GM21576 (cell line): Measurements from ENCODE around the gene ZNF860.
"Not testable (repeated sequence)": the region's sequence is repeated elsewhere in the genome, so short reads cannot be mapped to it uniquely, and the experiment has no call there.

Experiments
- ATAC-seq: cut with Tn5 transposase; IDR thresholded peaks from one replicate; pipeline ENCODE4 v1.9.1; 2021; ENCODE audit warnings: mild to moderate bottlenecking, moderate library complexity; ENCODE audit not compliant: unreplicated experiment

Gene ZNF860

DNA sequence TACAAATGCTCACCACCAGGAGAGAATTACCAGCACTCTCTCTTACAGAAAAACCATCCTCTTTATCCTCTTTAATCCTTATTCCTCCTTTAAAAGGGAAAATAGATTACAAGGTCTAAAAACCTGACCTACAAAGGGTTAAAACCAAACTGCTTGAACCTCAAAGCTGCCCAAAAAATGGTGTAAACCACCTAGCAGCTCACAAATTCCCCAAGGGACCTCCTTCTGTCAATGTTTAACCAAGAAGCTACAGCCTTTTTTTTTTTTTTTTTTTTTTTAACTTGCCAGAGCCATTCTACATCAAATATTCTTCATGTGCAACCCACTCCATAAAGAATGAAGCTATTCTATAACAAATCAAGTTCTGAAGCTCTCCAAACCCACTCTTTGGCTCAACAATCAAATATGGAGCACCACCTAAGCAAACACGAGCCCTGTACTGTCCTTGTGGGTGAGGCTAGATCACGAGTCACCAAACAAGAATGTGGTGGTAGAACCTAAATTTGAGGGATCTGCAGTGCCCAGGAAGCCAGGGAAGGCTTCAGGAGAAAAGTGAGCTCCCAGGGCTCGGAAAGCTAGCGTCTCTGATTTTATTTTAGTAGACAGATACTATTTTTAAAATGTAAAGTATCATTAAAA is 20.6 kb upstream of the ZNF860 start:
- no peak for ATAC-seq

DNA sequence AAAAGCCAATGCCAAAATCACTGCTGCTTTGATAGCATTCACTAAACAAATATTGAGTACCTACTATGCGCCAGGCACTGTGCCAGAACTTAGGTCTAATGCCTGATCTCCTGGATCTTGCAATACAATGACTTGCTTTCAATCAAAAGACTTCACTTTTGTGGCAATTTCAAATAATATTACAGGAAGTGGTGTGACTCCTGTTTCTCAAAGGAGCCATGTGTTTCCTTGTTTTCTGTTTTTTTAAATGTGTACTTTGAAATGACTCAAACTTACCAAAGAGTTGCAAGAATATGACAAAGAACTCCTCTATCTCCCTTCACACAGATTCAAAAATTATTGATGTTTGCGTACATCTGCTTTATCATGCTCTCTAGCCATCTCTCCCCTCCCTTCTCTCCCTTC is 18.7 kb upstream of the ZNF860 start:
- no peak for ATAC-seq

DNA sequence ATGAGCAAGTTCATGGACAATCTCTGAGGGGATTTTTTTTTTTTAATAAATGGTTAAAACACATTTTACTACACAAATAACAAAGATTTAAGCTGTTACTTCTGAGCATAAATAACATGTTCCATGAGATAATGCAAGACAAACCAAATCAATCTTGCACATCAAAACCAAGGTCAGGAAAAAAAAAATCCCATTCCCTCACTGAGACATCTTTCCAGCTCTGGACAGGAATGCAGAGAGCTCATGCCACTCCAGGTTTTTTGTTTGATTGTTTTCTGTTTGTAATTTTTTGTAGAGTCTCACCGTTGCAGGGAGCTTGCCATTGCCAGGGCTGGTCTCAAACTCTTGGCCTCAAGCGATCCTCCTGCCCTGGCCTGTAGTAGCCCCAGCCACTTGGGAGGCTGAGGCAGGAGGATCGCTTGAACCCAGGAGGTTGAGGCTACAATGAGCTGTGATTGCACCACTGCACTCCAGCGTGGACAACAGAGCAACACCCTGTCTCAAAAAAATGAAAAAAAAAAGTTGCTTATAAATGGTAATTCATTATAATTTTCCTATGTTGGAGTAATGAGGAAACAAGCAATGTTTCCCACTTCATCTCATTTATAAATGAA is 14.5 kb upstream of the ZNF860 start:
- ATAC-seq: no peak

DNA sequence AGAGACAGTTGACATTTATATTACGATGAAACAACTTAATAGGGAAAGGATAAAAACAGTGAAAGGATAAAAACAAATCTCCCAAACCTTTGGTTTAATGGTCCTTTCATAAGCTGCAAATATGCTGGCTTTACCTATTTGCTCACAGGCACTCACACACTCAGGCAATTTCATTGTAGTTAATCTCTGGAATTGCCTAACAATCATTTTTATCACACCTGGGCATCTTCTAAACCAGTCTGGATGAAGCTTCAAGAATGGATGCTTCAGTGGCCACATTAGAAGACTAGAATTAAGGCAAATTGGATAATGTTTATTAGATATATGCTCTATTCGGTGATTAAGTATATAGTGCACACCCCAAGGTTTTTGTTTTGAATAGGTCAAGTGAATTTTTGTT is 14.0 kb upstream of the ZNF860 start:
- ATAC-seq: no peak

DNA sequence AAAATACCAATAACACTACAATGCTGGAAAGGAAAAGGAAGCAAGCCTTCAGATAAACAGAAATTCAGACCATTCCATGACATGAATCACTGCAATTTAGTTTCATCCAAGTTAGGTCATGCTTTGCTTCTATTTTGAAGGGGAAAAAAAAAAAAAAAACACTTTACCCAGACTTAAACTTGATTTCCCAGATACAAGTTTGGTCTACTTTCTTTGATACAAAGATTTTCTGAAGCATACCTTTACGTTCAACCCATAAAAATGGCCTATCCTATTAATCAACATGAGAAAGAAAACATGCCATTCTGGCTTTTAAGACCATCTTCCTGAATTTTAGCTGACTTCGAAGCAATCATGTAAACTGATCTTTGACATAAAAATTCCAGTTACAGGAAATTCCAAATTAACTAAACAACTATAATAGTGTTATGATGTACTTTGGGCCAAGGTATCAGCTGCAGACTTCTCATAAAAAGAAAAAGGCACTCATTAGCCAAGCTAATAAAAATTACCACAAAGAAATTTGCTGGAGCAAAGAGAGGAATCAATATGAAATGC is 13.1 kb upstream of the ZNF860 start:
- ATAC-seq: no peak

DNA sequence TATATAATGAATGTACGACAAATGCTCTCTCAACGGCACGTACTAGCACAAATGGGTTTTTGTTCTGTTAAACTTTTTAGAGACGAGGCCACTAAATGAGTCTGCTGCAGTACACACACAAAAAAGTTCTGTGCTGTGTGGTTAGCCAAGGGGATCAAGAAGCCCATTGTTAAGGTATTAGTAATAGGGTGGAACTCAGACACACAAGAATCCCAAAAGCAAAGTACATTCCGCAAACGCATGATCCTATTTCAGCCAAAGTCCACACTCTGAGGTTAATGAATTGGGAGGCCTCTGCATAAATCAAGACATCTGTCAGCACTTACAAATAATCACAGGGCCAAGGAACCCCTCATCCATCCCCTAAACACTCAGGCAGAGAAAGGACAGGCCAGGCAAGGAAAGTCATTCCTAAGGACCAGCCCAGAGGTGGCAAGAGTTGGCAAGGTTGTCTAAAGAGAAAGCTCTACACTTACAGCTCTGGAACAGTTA is 12.6 kb upstream of the ZNF860 start:
- ATAC-seq: no peak

DNA sequence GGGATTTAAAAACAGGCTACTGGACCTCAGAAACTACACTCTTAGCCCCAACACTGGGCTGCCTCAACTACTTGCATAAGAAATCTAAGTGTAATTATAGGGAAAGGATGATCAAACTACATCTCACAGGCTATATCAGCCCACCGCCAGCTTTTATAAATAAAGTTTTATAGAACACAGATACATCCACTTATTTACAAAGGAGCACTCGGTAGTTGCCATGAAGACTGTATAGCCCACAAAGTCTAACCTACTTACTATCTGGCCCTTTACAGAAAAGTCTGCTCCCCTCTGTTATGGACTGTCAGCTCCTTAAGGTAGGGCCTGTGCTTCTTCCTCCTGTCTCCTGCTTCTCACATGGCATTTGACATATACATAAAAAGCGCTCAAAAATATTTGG is 9.9 kb upstream of the ZNF860 start:
- no peak for ATAC-seq

DNA sequence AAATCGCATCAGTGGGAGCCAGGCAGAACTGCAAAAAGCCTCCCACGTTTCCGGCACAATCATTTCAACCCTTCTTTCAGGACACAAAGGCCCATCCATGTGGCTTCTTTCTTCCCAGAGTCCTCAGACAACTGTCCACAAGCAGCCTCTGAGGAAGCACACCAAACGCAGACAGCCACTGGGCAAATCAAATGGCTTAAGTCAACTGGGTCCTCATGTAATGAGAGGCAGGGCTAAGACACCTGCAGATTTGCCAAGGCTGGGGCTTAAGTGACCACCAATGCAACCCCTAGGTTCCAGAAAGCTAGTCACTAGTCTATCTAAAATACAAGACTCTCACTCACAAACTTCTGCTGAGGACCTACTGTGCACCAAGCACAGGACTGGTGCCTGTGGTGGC is 8.5 kb upstream of the ZNF860 start:
- ATAC-seq: no peak

DNA sequence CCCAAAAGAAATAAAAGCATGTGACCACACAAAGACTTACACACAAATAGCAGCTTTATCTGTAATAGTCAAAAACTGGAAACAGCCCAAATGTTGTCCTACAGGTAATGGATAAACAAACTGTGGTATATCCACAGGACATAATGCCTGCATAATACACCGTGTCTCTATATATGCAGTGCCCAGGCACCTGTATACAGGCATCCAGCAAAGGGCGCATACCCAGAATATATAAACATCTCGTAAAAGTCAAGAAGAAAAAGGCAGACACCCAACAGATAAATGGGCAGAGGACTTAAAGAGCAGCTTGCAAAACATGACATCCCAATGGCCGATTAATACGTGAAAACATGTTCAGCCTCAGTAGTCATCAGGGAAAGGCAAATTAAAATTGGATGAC is 7.7 kb upstream of the ZNF860 start:
- ATAC-seq: no peak

DNA sequence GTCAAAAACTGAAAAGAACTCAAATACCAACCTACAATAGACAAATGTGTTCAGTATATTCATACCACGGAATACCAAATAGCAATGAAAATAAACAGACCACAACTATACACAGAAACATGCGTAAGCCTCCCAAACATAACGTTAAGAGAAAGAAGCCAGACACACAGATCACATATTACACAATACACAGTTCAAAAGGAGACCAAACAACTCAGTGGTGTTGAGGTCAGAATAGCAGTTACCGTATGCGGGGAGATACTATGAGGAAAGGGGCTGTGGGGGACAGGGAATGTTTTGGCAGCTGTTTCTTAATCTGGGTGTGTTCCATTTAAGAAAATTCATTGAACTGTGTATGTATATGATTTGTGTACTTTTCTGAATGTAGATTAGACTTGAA is 7.1 kb upstream of the ZNF860 start:
- no peak for ATAC-seq

DNA sequence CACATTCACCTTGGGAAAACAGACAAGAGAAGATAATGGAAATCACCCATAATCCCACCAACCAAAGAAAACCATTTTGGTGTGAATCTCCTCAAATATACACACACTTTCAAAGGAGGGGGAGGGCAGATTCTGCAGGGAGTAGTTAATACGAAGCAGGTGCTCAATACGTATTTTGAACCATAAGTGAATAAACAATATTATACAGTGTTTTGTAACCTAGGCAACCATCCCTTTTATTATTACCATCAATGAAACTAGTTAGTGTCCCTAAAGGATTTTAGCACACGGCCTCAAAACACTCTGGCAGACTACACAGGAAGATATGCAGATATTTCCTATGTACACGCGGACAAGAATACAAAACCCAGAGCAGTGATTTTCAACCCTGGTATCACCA is 6.6 kb upstream of the ZNF860 start:
- no peak for ATAC-seq

DNA sequence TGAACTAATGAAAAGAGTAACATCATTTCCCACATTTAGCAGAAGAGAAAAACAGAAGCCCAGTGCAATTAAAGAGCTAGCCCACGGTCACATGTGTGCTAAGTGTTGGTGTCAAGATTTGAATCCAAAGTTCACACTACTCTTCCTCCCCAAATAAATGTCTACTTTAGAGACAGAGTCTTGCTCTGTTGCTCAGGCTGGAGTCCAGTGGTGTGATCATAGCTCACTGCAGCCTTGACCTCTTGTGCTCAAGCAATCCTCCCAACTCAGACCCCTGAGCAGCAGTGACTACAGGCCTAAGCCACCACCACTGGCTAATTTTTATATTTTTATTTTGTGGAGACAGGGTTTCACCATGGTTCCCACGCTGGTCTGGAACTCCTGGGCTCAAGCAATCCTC is 5.2 kb upstream of the ZNF860 start:
- no peak for ATAC-seq

DNA sequence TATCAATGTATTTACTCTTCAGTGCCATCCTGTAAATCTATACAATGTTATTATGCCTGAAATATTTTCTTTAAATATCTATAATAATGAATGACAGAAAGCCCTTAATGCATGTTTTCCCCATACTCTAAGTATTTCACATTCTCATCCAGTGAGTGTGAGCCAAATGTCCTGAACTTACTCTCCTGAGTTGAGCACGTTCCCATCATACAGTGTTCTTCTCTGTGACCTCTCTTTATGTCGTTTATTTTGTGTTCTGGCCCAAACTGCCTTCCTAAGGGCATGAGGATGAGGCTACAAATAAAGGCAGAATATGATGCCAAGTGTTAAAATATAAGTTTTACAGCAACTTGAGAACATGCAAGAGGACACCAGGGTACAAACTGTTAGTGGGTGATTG is 3.8 kb upstream of the ZNF860 start:
- ATAC-seq: no peak

DNA sequence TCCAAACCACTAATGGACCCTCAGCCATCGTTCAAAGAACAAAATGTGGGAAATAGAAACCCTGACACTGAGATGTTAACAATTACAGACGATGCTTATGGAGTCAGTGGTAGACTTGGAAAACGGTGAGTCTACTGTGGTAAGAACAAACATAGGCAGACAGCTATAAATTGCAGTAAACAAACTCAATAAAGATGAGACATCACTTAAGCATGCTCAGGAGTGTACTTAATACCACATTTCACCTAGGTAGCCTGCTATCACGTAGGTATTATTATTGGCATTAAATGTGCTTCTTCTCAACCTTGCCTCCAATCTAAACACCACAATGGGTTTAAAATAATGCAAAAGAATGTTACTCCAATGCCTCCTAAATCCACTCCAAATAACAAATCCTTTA is 3.0 kb upstream of the ZNF860 start:
- no peak for ATAC-seq

DNA sequence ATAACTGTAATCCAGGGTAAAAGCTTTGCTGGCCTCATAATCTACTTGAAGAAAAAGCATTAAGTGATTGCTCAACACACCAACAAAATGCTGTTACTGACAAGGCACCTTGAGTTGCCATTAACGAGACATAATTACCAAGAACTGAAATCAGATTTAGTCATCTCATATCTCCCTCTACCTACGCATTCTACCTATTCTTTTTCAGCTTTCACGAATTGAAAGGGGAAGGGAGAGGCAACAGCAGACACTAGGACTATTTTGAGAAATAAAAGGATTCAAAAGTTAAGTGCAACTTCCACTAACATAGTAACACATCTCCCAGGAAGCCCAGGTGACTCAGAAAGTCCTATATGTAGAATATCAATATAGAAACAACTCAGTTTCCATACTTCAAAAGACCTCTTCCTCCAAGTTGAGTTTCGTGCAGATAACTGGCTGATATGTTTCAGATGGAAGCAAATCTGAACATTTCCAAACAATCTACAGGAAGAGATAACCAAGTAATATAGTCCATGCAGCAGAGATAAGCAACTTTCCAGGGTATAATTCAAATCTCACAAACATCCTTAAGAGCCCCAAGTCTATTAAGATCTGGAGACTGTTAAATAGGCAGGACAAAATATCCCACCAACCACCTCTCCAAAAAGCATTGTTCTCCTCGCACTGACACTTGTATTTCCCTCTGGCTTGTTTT is 2.4 kb upstream of the ZNF860 start:
- ATAC-seq: peak; percentile 47

DNA sequence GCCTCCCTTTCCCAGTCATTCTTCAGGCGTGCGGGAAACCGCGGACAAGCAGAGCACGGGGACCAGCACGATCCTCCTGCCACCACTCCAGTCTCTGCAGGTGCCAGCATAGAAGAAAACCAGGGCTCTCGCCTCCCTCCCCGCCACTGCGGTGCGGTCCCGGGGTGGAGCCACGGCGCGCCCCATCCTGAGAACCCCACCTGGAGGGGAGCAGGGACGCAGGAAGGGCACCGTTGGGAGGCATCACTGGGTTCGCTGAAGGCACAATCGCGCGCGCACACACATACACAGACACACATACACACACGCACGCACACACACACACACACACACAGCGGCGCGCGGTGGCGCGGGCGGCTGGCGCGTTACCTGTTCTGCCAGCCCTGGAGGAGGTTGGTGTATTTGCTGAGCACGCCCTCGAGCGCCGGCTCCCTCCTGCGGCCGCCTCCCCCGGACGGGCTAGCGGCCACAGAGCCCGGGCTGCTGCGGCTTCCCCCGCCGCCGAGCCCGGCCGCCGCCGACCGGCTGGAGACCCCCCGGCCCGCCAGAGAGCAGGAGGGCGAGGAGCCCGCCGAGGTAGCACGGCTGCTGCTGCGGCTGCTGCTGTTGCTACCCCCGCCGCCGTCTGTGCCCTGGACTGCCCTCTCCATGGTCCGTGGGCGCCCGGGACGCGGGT is 882 bp upstream of the ZNF860 start:
- peak; percentile 61 for ATAC-seq

DNA sequence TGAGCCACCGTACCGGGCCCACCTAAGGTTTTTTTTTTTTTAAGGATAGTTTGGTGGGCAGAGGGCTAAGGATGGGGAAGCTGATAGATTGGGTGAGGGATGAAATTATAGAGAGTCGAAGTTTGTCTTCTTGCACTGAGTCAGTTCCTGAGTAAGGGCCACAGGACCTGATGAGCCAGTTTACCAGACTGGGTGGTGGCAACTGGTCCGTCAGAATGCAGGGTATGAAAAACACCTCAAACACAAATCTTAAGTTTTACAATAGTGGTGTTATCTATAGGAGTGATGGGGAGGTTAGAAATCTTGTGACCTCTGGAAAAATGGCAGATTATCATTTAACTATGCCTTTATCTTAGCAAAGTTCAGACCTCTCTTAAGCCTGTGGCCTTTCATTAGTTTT is 2.8 kb downstream of the ZNF860 start:
- ATAC-seq: no peak

DNA sequence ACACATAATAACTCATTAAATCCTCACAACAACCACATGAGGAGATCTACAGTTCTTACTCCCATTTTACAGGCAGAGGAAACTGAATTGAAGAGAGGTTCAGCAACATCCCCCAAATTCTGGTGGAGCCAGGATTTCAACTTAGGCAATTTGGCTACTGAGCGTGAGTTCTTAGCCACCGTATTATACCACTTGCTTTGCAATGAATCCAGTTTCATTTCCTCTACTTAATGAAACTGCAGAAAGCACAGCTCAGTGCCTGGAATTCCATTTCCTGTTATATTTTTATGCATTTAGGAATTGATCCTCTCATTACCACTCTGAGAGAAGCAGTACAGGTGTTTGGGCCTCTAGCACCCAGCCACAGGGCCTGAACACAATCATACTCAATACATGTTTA is 4.3 kb downstream of the ZNF860 start:
- no peak for ATAC-seq

DNA sequence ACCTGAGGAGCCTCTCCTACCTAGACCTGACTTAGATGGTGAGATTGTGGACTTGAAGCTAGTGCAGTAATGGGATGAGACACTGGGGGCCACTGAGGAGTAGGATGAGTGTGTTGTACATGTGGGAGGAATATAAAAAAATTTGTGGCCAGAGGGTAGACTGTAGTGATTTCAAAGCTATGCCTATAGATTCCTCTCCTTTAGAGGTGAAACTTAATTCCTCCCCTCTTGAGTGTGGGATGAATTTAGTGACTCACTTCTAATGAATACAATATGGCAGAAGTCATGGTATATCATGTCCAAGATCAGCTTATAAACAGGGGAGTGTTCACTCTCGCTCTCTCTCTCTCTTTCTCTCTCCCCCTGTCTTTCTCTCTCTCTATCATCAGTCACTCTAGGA is 6.7 kb downstream of the ZNF860 start:
- no peak for ATAC-seq

DNA sequence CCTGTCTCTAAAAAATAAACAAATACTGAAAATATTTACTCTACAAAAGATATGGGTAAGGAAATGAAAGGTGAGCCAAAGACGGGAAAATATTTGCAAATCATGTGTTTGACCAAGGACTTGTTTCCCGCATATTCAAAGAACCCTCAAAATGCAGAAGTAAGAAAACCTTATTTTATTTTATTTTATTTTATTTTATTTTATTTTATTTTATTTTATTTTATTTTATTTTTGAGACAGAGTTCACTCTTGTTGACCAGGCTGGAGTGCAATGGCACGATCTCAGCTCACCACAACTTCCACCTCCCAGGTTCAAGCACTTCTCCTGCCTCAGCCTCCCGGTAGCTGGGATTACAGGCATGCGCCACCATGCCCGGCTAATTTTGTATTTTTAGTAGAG is 11.4 kb downstream of the ZNF860 start:
- not testable (repeated sequence) for ATAC-seq

DNA sequence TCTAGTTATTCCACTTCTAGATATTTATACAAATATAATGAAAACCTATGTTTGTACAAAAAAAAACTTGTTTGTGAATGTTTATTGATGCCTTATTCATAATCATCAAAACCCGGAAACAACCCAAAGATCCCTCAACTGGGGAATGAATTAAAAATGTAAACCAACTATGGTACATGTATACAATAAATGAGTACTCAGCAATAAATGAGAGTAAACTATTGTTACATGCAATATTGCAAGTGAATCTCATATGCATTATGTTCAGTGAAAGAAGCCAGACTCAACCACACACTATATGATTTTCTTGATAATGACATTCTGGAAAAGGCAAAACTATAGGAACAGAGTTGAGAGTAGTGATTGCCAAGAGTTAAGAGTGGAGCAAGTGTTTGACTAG is 12.3 kb downstream of the ZNF860 start:
- ATAC-seq: no peak

DNA sequence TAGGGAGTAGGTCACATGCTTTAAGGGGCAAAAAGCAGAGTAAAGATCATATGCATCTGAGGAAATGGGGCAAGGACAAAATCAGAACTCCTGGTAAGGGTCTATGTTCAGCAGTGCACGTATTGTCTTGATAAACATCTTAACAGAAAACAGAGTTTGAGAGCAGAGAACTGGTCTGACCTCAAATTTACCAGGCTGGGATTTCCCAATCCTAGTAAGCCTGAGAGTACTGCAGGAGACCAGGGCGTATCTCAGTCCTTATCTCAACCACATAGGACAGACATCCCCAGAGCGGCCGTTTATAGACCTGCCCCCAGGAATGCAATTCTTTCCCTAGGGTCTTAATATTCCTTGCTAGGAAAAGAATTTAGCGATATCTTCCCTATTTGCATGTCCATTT is 13.5 kb downstream of the ZNF860 start:
- ATAC-seq: not testable (repeated sequence)
